Spleen (tissue), 11 donors: ENCODE data around the gene PAPPA. TPM values are rescaled to one million over a fixed set of nuclear protein-coding genes. Genes with fewer than 3 reads are reported as not detected.

ENCODE experiments used
- DNase-seq: peaks from one replicate; pipeline ENCODE4 v3.0.0-alpha.2; 2020
- H3K27ac ChIP-seq, 8 donors: fragments of 200-600 bp; sonication (generic) in 7 of 8; 1 replicate in 4 of 8; 2 replicates in 4 of 8; pipeline versions ENCODE4 v1.5.0 to v1.8.0; 2016 to 2021; ENCODE audit warnings: inconsistent platforms in 4 of 8, mild to moderate bottlenecking in 4 of 8, moderate library complexity in 1 of 8
- H3K27me3 ChIP-seq, 7 donors: fragments of 200-600 bp; sonication (generic) in 6 of 7; replicated peaks in 1 of 7; 1 replicate in 4 of 7; 2 replicates in 3 of 7; pipeline versions ENCODE4 v1.5.0 to v1.8.0; 2016 to 2021; ENCODE audit warnings: inconsistent platforms in 3 of 7, mild to moderate bottlenecking in 1 of 7
- H3K36me3 ChIP-seq, 6 donors: fragments of 200-600 bp; sonication (generic) in 5 of 6; 1 replicate in 4 of 6; 2 replicates in 2 of 6; pipeline versions ENCODE4 v1.5.0 to v1.8.0; 2016 to 2021; ENCODE audit warnings: inconsistent platforms in 2 of 6
- H3K4me1 ChIP-seq, 6 donors: fragments of 200-600 bp; sonication (generic) in 5 of 6; 1 replicate in 3 of 6; 2 replicates in 3 of 6; pipeline versions ENCODE4 v1.5.0 to v1.8.0; 2016 to 2021; ENCODE audit warnings: inconsistent platforms in 3 of 6
- H3K4me3 ChIP-seq, 8 donors: fragments of 200-600 bp; sonication (generic) in 7 of 8; 1 replicate in 4 of 8; 2 replicates in 4 of 8; pipeline versions ENCODE4 v1.5.0 to v1.8.0; 2016 to 2021; ENCODE audit warnings: inconsistent platforms in 4 of 8, mild to moderate bottlenecking in 4 of 8, moderate library complexity in 2 of 8
- H3K9me3 ChIP-seq, 8 donors: fragments of 200-600 bp; sonication (generic) in 7 of 8; 1 replicate in 4 of 8; 2 replicates in 4 of 8; pipeline versions ENCODE4 v1.5.0 to v1.8.0; 2016 to 2021; ENCODE audit warnings: inconsistent platforms in 4 of 8
- CTCF ChIP-seq, 11 experiments: fragments of 200-600 bp in 7 of 11; fragments of 450-650 bp in 4 of 11; sonication (generic) in 4 of 11; IDR thresholded peaks in 8 of 11; conservative IDR thresholded peaks in 3 of 11; 1 replicate in 7 of 11; 2 replicates in 4 of 11; pipeline versions ENCODE4 v1.4.0 to v1.8.0; 2016 to 2021; ENCODE audit warnings: antibody characterized with exemption in 11 of 11, inconsistent platforms in 4 of 11, mild to moderate bottlenecking in 1 of 11
- POLR2A ChIP-seq, 3 donors: fragments of 450-650 bp; IDR thresholded peaks; one replicate each; pipeline ENCODE4 v1.5.1; 2017; ENCODE audit warnings: antibody characterized with exemption in 3 of 3, mild to moderate bottlenecking in 1 of 3
- POLR2AphosphoS5 ChIP-seq, 3 donors: sonication (generic); formaldehyde crosslinking; IDR thresholded peaks; one replicate each; pipeline ENCODE4 v1.5.1; 2017; ENCODE audit warnings: antibody characterized with exemption in 3 of 3
- WGBS, 5 donors: extraction: QIAGEN DNeasy Blood & Tissue Kit in 3 of 5; methylation state at CpG; one replicate each; pipeline versions ENCODE4 v1.1.5 to v1.1.7; 2013 to 2018; 5-methylcytosine and 5-hydroxymethylcytosine counted together
- intact Hi-C: fragments of 100-400 bp; cut with DNase I; formaldehyde crosslinking; loops from one replicate; pipeline ENCODE4 v1.15.0; 2023; ENCODE audit warnings: low total_unique reads
- polyA plus RNA-seq, 3 donors: library from polyadenylated mRNA; stranded (reverse); fragments of 200-250 nt; gene quantifications; one replicate each; pipeline ENCODE4 v1.2.1, GENCODE V29; 2013
- total RNA-seq, 7 donors: library from RNA; depleted of rRNA in 3 of 7; stranded (reverse); fragments of >200 nt in 3 of 7; fragmentation: NEBNext Ultra II Directional in 4 of 7; extraction: Animal tissue kit (Norgen Biotek cat#: 25700) in 4 of 7; gene quantifications; one replicate each; pipeline versions ENCODE4 v1.1.0 to v1.2.1, GENCODE V29; 2016 to 2021
- donor health status: healthy with polysubstance abuse.
- donor health status: DM: no; HTN: no; CAD: no; lungs with moderate emphysema.
- donor health status: DM: no; HTN: no; CAD: no.
- donor health status: Bipolar disorder and iron deficiency.
- donor health status: healthy.
- donor health status: DM: no; HTN: no; CAD: no.
- donor health status: DM: yes; HTN: yes; CAD: no.

The PAPPA gene
- total and polyA plus RNA-seq, 10 donors: 0.13 to 1.4 (median 0.45) TPM

GRCh38 chr9:116174347-116174746 is 20.8 kb downstream of the PAPPA start:
- 50 to 76% (median 61%) methylated on average over 1 of the region's 1 CpG for WGBS, 5 donors
- Histone ChIP-seq H3K9me3 (no peaks in the 10 kb centered on the region), H3K4me1 (no peaks in the 10 kb centered on the region), H3K27ac (no peak overlapping the region), H3K27me3 (peaks cover 0 to 8% (median 0%) of the 10 kb centered on the region in 7 donors), H3K4me3 (no peak overlapping the region), H3K36me3 (no peaks in the 10 kb centered on the region)
- TF ChIP-seq POLR2A (IDR thresholded peaks at IDR 0.05) (no peak), CTCF (IDR thresholded peaks at IDR 0.05 in 8 of 11, conservative IDR thresholded peaks at IDR 0.05 in 3 of 11) (no peak), POLR2AphosphoS5 (IDR thresholded peaks at IDR 0.05) (no peak)
- no peak for DNase-seq
- intact Hi-C loops: no loop called here

- WGBS, 5 donors: 28 to 62% (median 35%) methylated on average over 1 of the region's 1 CpG
- Histone ChIP-seq H3K4me1 (no peaks in the 10 kb centered on the region), H3K4me3 (no peak overlapping the region), H3K27ac (no peak overlapping the region), H3K27me3 (peaks cover 0 to 8% (median 0%) of the 10 kb centered on the region in 7 donors), H3K9me3 (no peaks in the 10 kb centered on the region), H3K36me3 (no peaks in the 10 kb centered on the region)
- TF ChIP-seq POLR2A (IDR thresholded peaks at IDR 0.05) (no peak), POLR2AphosphoS5 (IDR thresholded peaks at IDR 0.05) (no peak), CTCF (IDR thresholded peaks at IDR 0.05 in 8 of 11, conservative IDR thresholded peaks at IDR 0.05 in 3 of 11) (no peak)
- DNase-seq: no peak
- intact Hi-C loops: no loop called here
These were observed 22.0 kb downstream of the PAPPA start for GRCh38 chr9:116175614-116176013.

GRCh38 chr9:116178481-116179211 is 25.1 kb downstream of the PAPPA start:
- Histone ChIP-seq H3K27ac (no peak overlapping the region), H3K36me3 (no peaks in the 10 kb centered on the region), H3K4me1 (no peaks in the 10 kb centered on the region), H3K9me3 (no peaks in the 10 kb centered on the region), H3K4me3 (no peak overlapping the region), H3K27me3 (peaks cover 0 to 5% (median 0%) of the 10 kb centered on the region in 7 donors)
- DNase-seq: no peak
- intact Hi-C loops: no loop called here
- no peak for TF ChIP-seq POLR2AphosphoS5 (IDR thresholded peaks at IDR 0.05)
- no peak for TF ChIP-seq CTCF (IDR thresholded peaks at IDR 0.05 in 8 of 11, conservative IDR thresholded peaks at IDR 0.05 in 3 of 11)
- TF ChIP-seq POLR2A (IDR thresholded peaks at IDR 0.05): no peak
- WGBS, 5 donors: 59 to 83% (median 64%) methylated on average over 3 of the region's 3 CpGs

GRCh38 chr9:116179568-116179967 is 26.0 kb downstream of the PAPPA start:
- no peaks in the 10 kb centered on the region for H3K36me3 ChIP-seq
- no peak overlapping the region for H3K27ac ChIP-seq
- no peak overlapping the region for H3K4me3 ChIP-seq
- no peaks in the 10 kb centered on the region for H3K27me3 ChIP-seq
- no peak for TF ChIP-seq CTCF (IDR thresholded peaks at IDR 0.05 in 8 of 11, conservative IDR thresholded peaks at IDR 0.05 in 3 of 11)
- no peak for TF ChIP-seq POLR2AphosphoS5 (IDR thresholded peaks at IDR 0.05)
- no peak for TF ChIP-seq POLR2A (IDR thresholded peaks at IDR 0.05)
- intact Hi-C loops: no loop called here
- 68 to 84% (median 74%) methylated on average over 3 to 4 of the region's 4 CpGs for WGBS, 5 donors
- DNase-seq: no peak
- H3K4me1 ChIP-seq: no peaks in the 10 kb centered on the region
- H3K9me3 ChIP-seq: no peaks in the 10 kb centered on the region
